Measurements from ENCODE around the gene ERGIC3. TPM values are rescaled to one million over a fixed set of nuclear protein-coding genes. Genes with fewer than 3 reads are reported as not detected.
"Not testable (repeated sequence)": the region's sequence is repeated elsewhere in the genome, so short reads cannot be mapped to it uniquely, and the experiment has no call there.

ERGIC3 gene
- total RNA-seq, 1 donor from 2014 or later, result 434 TPM

DNA sequence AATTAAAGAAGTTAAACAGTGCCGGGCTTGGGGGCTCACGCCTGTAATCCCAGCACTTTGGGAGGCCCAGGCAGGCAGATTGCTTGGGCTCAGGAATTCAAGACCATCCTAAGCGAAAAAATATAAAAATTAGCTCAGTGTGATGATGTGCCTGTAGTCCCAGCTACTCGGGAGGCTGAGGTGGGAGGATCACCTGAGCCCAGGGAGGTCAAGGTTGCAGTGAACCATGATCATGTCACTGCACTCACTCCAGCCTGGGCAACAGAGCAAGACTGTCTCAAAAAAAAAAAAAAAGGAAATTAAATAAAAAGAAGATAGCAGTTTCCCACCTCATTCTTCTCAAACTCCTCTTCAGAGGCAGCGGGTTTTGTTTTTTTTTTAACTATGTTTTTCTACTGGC, 24.1 kb upstream of the ERGIC3 start:
- not testable (repeated sequence) for DNase-seq (ENCODE audit: low read depth in 2 of 2)

GRCh38 chr20:35518955-35519354, 22.9 kb upstream of the ERGIC3 start:
- no peak for DNase-seq (ENCODE audit: low read depth in 2 of 2)

DNA sequence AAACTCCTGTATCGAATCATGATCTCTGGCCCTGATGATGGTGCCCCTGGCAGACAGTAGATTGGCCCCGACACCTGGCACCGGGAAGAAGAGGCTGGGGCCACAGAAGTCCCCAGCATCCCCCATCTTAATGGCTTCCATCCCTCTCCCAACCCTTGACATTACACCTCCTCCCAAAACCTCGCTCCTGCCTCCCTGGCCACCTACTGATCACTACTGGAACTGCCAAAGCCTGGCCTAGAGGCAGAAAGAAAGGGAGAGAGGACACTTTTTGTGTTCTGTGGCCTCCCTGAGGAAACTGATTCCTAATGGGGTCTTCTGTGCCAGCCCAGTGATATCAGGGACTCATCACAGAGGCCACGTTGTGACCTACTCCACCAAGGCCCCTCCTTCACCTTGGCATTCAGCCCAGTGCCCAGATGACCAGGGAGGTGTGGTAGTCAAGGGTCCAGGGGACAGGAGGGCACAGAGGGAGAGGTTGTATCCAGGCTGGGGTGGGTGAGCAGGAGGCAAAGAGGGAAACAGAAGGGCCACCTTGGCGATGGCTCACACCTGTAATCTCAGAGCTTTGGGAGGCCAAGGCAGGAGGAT, 18.5 kb upstream of the ERGIC3 start:
- no peak for DNase-seq (ENCODE audit: low read depth in 2 of 2)

GRCh38 chr20:35525639-35526038, 16.2 kb upstream of the ERGIC3 start:
- DNase-seq (ENCODE audit: low read depth in 2 of 2), result no peak

GRCh38 chr20:35527122-35527769, 14.6 kb upstream of the ERGIC3 start:
- DNase-seq (ENCODE audit: low read depth in 2 of 2), result no peak

DNA sequence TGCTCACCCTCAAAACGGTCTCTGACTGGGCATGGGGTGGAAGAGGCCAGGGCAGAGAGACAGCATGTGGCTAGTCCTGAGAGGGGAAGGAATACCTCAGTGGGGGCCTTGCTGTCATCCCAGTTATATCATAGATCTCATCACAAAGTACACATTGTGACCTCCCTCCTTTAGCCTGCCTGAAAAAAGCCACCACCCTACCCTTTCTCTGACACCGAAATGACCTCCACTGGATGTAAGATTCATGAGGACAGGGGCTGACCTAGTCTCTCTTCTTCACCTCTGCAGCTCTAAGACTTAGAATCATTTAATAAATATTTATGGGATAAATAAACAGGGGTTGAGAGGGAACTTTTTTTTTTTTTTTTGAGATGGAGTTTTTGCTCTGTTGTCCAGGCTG, 12.3 kb upstream of the ERGIC3 start, which contains the start of gene C20orf173:
C20orf173 (minus strand) TSS at position 101 of the 400 bp plus-strand sequence. CDS start 279 bp downstream, outside the sequence.
- no peak for DNase-seq (ENCODE audit: low read depth in 2 of 2)

GRCh38 chr20:35539756-35540212, 2.1 kb upstream of the ERGIC3 start:
- DNase-seq (ENCODE audit: low read depth in 2 of 2), result peak in 1 of 2 donors; percentile 10

DNA sequence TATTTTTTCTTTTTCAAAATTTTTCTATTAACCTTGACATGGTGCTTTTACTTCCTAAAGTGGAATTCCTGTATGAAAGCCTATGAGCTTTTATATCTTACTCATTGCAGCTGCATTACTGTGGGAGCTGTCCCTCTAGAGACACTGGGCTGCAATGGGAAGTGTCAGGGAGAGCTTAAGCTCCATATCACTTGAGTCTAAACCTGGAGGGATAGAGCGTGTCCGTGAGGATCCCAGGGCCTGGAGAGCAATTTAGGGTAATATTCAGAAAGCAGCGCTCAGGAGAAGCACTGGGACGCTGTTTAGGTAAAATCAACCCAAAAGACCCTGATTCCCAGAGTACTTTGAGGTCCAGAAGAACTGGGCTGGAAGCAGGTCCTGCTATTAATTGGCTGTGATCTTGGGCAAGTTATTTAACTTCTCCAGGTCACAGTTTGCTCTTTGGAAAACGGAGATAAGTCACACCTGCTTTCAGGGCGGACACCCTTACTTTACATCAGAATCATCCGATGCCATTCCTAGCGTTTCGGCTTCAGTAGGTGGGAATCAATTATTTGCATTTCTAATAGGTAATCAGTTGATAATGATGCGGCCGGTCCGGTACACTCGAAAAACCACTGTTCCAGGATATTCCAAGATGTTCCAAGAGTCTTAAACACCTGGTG, 628 bp upstream of the ERGIC3 start:
- no peak for DNase-seq (ENCODE audit: low read depth in 2 of 2)

- DNase-seq (ENCODE audit: low read depth in 2 of 2), result no peak
Measured at GRCh38 chr20:35542990-35543389, 1.1 kb downstream of the ERGIC3 start.

GRCh38 chr20:35544436-35544835, 2.6 kb downstream of the ERGIC3 start:
- DNase-seq (ENCODE audit: low read depth in 2 of 2), result no peak

- not testable (repeated sequence) for DNase-seq (ENCODE audit: low read depth in 2 of 2)
Measured at GRCh38 chr20:35544941-35545340, 3.1 kb downstream of the ERGIC3 start.

GRCh38 chr20:35546127-35546526, 4.2 kb downstream of the ERGIC3 start:
- DNase-seq (ENCODE audit: low read depth in 2 of 2), result no peak

DNA sequence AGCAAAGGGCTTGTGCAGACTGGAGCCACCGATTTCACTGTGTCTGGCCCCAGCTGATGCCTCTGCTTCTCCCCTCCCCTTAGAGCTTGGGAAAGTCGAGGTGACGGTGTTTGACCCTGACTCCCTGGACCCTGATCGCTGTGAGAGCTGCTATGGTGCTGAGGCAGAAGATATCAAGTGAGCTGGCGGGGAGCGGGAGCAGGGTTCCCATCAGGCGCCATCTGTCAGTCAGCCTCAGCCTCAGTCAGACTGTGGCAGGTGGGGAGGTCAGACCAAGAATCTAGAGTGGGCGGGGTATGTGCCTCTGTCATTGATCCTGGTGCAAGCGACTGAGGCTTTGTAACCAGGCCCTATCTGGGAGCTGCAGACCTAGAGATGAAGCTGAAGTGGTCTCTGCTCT, 5.5 kb downstream of the ERGIC3 start:
- DNase-seq (ENCODE audit: low read depth in 2 of 2), result no peak

DNA sequence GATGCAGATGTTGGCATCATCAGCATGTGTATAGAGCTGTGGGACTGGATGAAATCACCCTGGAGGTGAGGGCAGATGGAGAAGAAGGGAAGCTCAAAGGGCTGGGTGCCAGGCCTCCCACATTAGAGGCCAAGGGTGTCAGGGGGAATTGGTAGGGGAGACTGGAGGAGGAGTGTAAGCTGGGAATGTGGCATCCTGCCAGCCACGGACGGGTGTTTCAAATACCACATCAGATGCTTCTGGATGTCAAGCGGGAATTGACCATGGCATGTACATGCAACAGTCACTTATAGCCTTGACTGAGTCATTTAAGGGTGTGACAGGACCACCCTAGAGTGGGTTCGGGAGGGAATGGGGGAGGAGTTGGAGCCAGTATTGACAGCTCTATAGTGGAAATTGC, 9.6 kb downstream of the ERGIC3 start:
- DNase-seq (ENCODE audit: low read depth in 2 of 2), result no peak

DNA sequence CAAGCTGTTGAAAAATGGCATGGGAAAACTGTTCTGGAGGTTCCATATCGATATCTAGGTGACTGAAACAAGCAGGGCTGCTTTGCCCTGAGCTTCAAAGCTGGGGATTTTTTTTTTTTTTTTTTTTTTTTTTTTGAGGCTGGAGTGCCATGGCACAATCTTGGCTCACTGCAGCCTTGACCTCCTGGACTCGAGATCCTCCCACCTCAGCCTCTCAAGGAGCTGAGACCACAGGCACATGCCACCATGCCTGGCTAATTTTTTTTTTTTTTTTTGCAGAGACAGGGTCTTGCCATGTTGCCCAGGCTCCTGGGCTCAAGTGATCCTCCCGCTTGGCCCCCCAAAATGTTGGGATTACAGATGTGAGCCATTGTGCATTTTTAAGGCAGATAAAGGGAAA, 11.0 kb downstream of the ERGIC3 start:
- no peak for DNase-seq (ENCODE audit: low read depth in 2 of 2)

GRCh38 chr20:35555461-35555860, 13.6 kb downstream of the ERGIC3 start:
- not testable (repeated sequence) for DNase-seq (ENCODE audit: low read depth in 2 of 2)

DNA sequence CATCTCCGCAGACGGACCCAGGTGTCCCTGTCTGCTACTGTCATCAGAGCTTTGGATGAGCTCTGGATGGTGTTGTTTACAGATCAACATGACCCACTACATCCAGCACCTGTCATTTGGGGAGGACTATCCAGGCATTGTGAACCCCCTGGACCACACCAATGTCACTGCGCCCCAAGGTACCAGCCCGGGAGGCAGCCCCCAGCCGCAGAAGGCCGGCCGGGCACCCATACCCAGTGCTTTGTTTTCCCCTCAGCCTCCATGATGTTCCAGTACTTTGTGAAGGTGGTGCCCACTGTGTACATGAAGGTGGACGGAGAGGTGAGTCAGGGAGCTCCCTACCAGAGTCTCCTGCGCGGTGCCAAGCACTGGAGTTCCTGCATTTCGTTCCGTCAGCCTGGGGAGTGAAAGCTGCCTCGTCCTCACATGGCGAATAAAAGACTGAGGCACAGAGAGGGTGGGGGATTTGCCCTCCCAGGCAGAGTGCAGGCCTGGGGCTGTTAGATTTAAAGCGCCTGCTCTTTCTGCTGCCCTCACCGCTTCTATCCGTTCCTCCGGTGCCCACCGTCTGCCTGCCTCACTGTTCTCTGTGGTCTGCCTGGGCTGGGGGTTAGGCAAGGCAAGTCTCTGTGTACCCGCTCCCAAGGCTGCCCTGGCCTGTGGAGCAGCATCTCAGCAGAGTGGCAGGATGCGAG, 14.2 kb downstream of the ERGIC3 start:
- DNase-seq (ENCODE audit: low read depth in 2 of 2), result no peak

- no peak for DNase-seq (ENCODE audit: low read depth in 2 of 2)
Measured at GRCh38 chr20:35556871-35557270, 15.0 kb downstream of the ERGIC3 start.

DNA sequence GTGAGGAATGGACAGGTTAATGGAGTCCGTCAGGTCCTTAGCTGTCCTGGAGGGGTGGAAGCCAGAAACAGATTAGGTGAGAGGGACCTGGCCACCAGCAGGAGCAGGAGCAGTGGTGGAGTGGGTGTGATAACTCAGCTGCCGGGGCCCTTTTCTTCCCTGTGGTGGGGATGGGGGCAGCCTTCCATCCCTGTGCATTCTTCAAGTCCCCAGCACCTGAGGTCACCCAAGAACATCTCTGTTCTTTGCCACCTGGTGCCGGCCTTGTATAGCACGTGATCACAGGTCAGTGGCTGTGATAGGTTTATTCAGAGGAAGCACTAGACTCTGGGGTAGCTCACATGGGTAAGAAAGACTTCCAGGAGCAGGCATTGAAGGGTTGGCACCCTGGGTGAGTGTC, 16.6 kb downstream of the ERGIC3 start:
- DNase-seq (ENCODE audit: low read depth in 2 of 2), result no peak

DNA sequence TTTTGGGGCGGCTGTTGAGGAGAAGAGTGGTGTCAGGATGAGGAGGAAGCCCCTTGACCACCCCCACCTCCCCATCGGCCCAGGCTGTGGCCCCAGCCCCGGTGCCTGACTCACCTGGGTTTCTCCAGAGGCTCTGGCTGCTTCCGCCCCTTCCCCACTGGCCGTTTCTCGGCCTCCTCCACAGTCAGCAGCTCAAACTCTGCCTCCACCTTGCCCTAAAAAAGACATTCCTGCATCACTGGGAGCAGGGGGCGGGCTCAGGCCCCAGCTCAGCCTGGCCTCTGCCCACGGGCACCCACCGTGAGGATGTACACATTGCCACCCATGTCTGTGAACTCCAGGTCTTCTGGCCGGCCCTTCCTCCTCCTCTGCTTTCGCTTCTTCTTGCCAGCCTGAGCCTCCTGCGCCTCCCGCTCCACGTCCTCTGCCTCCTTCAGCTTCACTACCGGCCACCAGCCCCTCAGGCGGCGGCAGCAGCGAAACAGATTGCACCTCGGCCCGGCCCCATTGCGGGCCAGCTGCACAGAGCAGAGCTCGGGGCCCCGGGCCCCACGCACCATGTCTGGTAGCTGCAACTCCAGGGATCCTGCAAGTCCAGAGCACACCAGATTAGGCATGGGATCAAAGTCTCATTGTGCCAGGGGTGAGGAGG, 17.3 kb downstream of the ERGIC3 start:
- no peak for DNase-seq (ENCODE audit: low read depth in 2 of 2)

DNA sequence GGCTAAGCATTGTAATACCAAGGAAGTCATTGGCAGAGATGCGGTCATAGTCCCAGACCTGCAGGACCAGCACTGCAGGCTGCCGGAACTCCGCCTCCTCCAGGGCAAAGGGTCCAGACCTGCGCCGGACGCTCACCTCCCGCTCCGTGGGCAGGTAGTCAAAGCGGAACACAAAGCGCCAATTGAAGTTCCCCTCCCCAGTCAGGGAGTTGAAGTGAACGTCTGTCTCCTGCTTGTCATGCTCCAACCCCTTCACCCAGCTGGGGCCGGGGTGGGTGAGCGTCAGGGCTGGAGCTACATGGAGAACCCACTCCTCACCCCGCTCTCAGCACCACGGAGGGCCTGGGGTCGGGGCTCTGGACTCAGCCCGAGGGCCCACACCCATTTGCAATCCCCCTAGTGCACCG, 18.2 kb downstream of the ERGIC3 start:
- no peak for DNase-seq (ENCODE audit: low read depth in 2 of 2)

GRCh38 chr20:35560541-35560940, 18.7 kb downstream of the ERGIC3 start:
- no peak for DNase-seq (ENCODE audit: low read depth in 2 of 2)

Measured in lung microvascular endothelial cell (primary cell).